Activated CD8-positive, alpha-beta memory T cell treated with anti-CD3 and anti-CD28 coated beads for 48 hours (primary cell): ENCODE data around the gene TTC3.

Experiments
- DNase-seq, 3 experiments: peaks; one replicate each; pipeline ENCODE4 v3.0.0-alpha.2; 2020; ENCODE audit warnings: low read depth in 2 of 3, low spot score in 2 of 3

The TTC3 gene

DNA sequence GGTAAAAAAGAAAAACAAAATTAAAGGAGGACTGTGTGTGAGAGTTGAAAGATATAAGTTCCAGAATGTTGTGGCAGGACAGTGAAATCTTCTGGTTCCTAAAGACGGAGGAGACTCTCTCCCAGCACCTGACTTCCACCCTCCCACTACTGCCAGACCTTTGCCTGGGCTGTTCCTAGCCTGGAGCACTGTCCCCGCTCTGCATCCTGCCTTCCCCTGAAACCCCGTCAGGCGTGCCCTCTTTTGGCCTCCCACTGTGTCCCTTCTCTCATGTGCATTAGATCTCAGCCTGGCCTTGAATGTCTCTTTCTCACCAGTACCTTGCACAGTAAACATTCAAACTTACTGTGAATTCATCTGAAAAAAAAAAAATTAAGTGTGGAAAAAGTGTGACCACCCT, 120.0 kb downstream of the TTC3 start:
- no peak for DNase-seq

DNA sequence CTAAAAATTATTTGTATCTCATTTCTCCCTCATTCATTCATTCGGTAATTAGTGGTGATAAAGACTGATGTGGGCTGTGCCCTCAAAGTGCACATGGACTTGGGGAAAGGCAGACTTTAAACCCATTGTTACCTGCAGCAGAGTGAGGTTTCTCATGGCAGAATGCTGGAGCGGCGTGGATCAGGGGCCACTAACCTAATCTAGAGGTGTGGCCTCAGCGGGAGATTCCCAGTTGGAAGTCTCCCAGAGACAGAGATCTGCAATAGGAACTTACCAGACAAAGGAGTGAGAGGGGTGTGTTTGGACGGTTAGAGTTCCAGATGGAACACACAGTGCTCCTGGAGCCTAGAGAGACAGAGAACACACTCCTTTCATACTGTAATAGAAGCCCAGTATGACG, 120.6 kb downstream of the TTC3 start:
- DNase-seq, result no peak

- DNase-seq, result no peak
Observed at GRCh38 chr21:37195059-37195458, 122.0 kb downstream of the TTC3 start.

DNA sequence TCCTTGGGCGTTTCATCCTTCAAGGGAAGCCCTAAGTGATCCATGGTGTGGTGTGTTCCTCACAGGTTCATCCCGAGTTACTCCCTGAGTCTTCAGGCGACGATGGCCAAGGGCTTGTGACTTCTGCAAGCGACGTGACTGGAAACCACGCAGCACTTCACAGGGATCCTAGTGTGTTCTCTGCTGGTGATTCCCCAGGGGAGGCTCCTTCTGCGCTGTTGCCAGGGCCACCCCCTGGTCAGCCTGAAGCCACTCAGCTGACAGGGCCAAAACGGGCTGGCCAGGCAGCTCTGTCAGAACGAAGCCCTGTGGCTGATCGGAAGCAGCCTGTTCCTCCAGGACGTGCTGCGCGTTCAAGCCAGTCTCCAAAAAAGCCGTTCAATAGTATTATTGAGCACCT, 122.6 kb downstream of the TTC3 start:
- no peak for DNase-seq

DNA sequence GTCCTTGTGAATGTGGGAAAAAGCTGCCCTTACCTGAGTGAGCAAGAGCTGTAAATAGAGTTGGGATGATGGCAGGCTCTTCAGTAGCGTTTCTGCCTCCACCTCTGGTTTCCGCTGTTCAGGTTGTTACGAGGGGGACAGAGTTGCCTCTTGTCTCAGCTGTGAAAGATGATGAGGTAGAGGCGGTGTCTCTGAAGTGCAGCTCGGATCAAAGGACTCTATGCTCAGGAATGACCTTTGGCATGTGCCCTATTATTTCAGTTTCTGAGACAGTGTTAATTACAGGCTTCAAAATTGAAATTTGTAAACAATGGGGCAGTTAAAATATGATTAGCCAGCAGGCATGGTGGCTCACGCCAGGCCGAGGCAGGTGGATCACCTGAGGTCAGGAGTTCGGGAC, 123.8 kb downstream of the TTC3 start:
- DNase-seq, result no peak

DNA sequence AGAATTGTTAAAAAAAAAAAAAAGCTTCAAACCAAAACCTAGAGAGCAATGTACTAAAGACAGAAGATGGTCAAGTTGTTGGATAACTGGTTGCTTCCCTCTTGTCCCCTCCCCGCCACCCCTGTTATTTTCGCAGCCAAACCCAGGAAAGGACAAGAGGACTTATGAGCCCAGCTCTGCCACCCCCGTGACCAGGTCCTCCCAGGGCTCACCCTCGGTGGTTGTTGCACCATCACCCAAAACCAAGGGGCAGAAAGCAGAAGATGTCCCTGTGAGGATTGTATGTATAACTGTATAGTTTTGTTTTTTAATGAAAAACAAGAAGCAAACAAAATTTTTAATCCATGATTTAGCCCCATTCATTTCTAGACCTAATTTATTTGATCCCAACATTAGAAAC, 124.7 kb downstream of the TTC3 start:
- no peak for DNase-seq

GRCh38 chr21:37199057-37199924, 126.2 kb downstream of the TTC3 start:
- DNase-seq, result no peak

DNA sequence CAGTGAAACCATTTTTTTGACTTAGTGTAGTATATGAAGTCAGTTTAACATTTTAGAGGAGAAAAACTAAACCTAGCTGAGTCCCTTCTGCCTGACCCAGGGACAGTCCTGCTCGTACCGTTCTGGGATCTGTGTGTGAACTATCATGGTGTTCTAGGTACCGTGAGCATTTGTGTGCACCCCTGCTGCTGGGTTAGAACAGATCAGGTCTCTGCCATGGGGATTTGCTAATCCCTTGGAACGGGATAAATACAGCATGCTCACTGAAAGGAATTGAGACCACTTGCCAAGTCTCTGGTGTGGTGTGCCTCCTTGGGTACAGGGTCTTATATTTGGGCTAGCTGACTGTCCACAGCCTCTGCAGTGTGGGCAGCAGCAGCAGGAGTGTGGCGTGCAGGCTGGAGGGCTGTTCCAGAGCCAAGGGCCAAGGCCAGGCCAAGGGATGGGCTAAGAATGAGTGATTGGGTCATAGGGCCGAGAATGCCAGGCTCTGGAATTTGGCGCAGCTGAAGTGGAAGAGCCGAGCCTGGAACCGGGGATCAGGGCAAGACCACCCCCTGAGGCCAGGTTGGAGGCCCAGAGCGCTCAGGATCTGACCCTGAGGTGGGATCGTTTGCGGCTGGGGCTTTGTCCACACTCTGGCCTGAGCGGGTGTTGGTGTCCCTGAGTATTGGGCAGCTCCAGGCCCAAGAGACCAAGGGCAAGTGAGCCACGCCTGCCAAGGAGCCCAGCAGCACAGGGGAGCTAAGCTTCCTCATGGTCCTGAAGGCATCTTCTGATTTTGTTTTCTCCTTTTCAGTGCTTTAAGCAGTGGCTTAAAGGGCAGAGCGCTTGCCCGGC, 127.8 kb downstream of the TTC3 start:
- no peak for DNase-seq

DNA sequence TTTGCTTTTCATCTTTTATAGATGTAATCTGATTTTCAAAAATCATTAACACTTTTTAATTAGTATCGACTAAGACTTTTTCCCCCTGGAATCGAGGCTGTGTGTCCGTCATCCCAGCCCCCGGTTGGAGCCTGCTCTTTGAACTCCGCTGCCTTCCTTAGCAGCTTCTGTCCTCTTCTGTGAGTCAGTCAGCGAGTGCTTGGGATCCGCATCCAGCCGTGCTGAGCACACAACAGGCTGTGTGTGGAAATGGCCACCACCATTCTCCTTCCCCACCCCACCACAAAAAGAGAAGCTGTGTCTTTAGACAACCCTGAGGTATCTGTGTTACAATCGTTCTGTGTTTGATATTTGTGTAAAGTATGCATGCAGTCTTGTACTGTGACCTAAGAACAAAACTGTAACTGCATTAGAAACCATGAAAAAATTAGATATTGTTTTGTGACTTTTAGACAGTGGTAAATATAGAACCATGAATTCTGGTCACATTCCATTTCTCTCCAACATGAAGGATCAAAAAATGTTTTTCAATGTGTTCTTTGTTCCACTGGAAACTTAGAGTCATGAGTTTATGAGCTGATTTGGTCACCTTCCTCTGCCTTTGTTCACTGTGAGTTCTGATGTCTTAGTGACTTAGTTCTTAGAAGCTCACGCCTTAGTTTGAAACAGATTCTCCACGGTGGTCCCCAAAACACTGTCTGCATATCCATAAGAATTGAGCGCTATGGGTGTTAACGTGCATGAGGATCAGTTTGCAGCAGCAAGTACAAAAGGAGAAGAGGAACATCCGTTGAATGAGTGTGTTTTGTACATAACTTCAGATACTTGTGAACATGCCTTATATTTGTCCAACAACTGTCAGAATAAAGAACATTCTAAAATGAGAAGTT, 129.4 kb downstream of the TTC3 start:
- no peak for DNase-seq

GRCh38 chr21:37204580-37204979, 131.5 kb downstream of the TTC3 start:
- DNase-seq, result no peak

DNA sequence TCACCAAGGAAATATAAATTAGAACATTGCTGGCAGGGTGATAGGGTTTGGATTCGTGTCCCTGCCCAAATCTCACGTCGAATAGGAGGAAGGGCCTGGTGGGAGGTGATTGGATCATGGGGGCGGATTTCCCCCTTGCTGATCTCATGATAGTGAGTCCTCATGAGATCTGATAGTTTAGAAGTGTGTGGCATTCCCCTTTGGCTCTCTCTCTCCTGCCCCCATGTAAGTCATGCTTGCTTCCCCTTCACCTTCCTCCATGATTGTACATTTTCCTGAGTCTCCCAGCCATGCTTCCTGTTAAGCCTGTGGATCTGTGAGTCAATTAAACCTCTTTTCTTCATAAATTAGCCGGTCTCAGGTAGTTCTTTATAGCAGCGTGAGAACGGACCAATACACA, 133.4 kb downstream of the TTC3 start:
- DNase-seq, result no peak

DNA sequence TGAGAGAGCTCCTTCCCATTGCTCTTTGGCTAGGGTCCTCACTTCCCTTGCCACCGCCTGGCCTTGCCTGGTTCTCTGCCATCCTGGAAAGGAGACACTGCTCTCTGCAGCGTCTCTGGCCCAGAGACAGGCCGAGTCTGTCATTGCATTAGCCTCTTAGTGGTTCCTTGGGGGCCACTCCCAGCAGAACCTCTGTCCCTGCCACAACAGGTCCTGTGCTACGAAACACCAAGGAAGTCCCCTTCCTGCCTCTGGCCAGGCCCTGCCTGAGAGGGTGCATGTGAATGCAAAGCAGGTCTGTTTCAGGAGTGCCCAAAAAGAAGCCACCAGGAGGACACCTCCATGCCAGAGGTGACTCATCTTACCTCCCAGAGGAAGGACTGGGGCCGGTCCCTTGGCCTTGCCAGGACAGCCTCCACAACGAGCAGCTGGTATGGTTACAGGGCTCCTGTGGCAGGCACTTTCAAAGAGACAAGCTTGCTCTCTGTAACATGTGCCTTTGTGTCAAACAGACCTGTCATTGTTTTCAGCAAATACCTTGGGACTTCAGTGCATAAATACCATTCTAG, 134.5 kb downstream of the TTC3 start:
- DNase-seq, result no peak

GRCh38 chr21:37208056-37208721, 135.1 kb downstream of the TTC3 start:
- DNase-seq, result no peak

GRCh38 chr21:37208741-37209225, 135.7 kb downstream of the TTC3 start:
- no peak for DNase-seq

DNA sequence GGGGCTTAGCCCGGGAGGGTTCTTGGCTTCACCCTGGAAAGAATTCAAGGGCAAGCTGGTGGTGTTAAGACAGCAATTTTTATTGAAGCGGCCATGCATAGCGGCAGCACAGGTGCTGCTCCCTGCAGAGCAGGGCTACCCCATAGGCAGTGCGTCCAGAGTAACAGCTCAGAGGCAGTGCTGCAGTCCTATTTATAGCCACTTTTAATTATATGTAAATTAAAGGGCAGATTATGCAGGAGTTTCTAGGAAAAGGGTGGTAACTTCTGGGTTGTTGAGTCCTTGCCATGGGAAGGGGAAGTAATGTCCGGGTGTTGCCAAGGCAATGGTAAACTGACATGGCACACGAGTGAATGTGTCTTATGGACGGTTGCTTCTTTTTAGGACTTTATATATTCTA, 137.1 kb downstream of the TTC3 start:
- no peak for DNase-seq

DNA sequence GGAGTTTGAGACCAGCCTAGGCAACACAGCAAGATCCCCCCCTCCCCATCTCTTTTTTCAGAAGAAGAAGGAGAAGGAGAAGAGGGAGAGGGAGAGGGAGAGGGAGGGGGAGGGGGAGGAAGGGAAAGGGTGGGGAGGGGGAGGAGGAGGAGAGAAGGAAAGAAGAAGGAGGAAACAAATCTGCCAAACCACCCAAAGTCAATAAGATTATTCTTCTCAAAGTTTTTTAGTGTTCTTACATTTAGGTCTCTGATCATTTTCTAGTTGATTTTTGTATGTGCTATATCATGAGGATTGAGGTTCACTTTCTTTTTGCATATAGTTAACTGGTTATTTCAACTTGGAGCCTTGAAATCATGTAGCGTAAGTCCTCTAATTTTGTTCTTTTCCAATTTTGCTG, 137.7 kb downstream of the TTC3 start:
- no peak for DNase-seq

DNA sequence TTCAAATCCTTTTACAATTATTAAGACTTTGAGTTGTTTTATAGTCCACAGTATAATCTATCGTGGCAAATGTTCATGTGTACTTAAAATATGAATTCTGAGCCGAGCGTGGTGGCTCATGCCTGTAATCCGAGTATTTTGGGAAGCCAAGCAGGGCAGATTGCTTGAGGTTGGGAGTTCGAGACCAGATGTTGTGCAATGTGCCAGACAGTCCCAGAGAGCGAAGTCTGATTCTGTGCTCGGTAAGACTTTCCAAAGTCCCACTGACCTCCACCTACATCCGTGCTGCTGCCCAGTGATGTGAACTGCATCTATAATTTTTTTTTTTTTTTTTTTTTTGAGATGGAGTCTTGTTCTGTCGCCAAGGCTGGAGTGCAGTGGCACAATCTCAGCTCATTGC, 141.9 kb downstream of the TTC3 start:
- DNase-seq, result no peak

- DNase-seq, result no peak
Observed at GRCh38 chr21:37219761-37220432, 146.8 kb downstream of the TTC3 start.

GRCh38 chr21:37220433-37220980, 147.5 kb downstream of the TTC3 start:
- DNase-seq, result peak in 2 of 3 experiments; percentile 14 to 17
